ENCODE data around the gene PEX7. TPM values are rescaled to one million over a fixed set of nuclear protein-coding genes. Genes with fewer than 3 reads are reported as not detected.

The PEX7 gene
- total and polyA plus RNA-seq, 10 of the 15 experiments (the other 5 are each of a cell fraction or from before 2014, with no cell fraction given) = 0.58 to 12.4 (median 8.8) TPM

- TF ChIP-seq, protein P1, sequence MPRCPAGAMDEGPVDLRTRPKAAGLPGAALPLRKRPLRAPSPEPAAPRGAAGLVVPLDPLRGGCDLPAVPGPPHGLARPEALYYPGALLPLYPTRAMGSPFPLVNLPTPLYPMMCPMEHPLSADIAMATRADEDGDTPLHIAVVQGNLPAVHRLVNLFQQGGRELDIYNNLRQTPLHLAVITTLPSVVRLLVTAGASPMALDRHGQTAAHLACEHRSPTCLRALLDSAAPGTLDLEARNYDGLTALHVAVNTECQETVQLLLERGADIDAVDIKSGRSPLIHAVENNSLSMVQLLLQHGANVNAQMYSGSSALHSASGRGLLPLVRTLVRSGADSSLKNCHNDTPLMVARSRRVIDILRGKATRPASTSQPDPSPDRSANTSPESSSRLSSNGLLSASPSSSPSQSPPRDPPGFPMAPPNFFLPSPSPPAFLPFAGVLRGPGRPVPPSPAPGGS (IDR thresholded peaks at IDR 0.05; ENCODE audit: borderline replicate concordance, insufficient read depth, low read depth, low read length, poor library complexity, severe bottlenecking) = no peak
These were observed 99.1 kb downstream of the PEX7 start (continued) for GRCh38 chr6:136921381-136921935.

GRCh38 chr6:136921936-136922684 lies 99.7 kb downstream of the PEX7 start, which contains the start of gene SLC35D3:
SLC35D3 (plus strand) TSS chr6:136922301; CDS start chr6:136922429, 128 bp downstream.
- peak within 1 kb of the TSS; percentile 67 for H3K4me3 ChIP-seq
- in situ Hi-C loops (cut with MboI) = no loop called here

More at GRCh38 chr6:136921936-136922684, 99.7 kb downstream of the PEX7 start, which contains the start of gene SLC35D3:
- Histone ChIP-seq H3K9me3 (replicated peaks; ENCODE audit: control insufficient read depth, insufficient read depth, low read length) (no peaks in the 10 kb centered on the region), H3K27ac (ENCODE audit: control insufficient read depth, insufficient read depth) (no peak within 1 kb of the TSS), H3K9ac (ENCODE audit: control insufficient read depth, insufficient read depth, low read length) (no peak within 1 kb of the TSS; the same call in 1 of the 2 replicates), H4K20me1 (ENCODE audit: control insufficient read depth, insufficient read depth) (no peaks in the 10 kb centered on the region), H3K79me2 (ENCODE audit: control insufficient read depth, insufficient read depth, low read length) (no peaks in the 10 kb centered on the region), H3K27me3 (replicated peaks in 1 of 2; ENCODE audit: control insufficient read depth in 2 of 2, insufficient read depth in 2 of 2, low read length in 1 of 2) (peaks cover 16 to 28% of the 10 kb centered on the region in 2 experiments), H3K4me1 (ENCODE audit: control insufficient read depth, insufficient read depth, low read length) (peaks cover 19% of the 10 kb centered on the region), H2AFZ (ENCODE audit: control insufficient read depth, low read depth, low read length) (peak within 1 kb of the TSS; percentile 37), H3K36me3 (ENCODE audit: control insufficient read depth in 2 of 2, insufficient read depth in 2 of 2, low read length in 1 of 2) (no peaks in the 10 kb centered on the region), H3K4me2 (ENCODE audit: control insufficient read depth, insufficient read depth) (peak within 1 kb of the TSS; percentile 98)
- ATAC-seq (peak; percentile 36), DNase-seq (ENCODE audit: low read depth, low spot score) (no peak), FAIRE-seq (no peak)
- intact Hi-C loops (cut with micrococcal nuclease; ENCODE audit: unreplicated experiment) = loop anchor here (5.0 to 10.0 kb wide), 2 partner anchors 80 to 337 kb away; no protein-coding TSS in a partner anchor
- RAD21 ChIA-PET (ENCODE audit: unreplicated experiment) = no interaction called here
- CTCF ChIA-PET = interaction anchor here (0.8 kb wide), 1 partner anchor 12 kb away, joined by 3 read pairs; no protein-coding TSS in a partner anchor
- no TSS peak for BruUV-seq (replicated peaks)
- POLR2A ChIA-PET = no interaction called here
- WGBS (ENCODE audit: insufficient coverage, insufficient replicate concordance, low lambda C conversion rate, missing lambda C conversion rate) = 7% methylated on average over 57 of the region's 86 CpGs
- TF ChIP-seq SUZ12 (IDR thresholded peaks at IDR 0.05; ENCODE audit: unreplicated experiment) (peak; percentile 47), SMARCA5 (IDR thresholded peaks at IDR 0.05) (no peak), HDAC6 (IDR thresholded peaks at IDR 0.05; ENCODE audit: unreplicated experiment) (peak; percentile 88)
- SMC1A ChIA-PET (ENCODE audit: uncharacterized antibody, unreplicated experiment) = interaction anchor here (1.2 kb wide), 1 partner anchor 88 kb away, joined by 3 read pairs; no protein-coding TSS in a partner anchor
